Medulla oblongata (tissue), 1 donor: Measurements from ENCODE around the gene DIS3L.
"Not testable (repeated sequence)": the region's sequence is repeated elsewhere in the genome, so short reads cannot be mapped to it uniquely, and the experiment has no call there.

Experiments used
- DNase-seq: peaks from one replicate; pipeline ENCODE4 v3.0.0-alpha.2; 2015; ENCODE audit errors: extremely low spot score

Gene DIS3L

GRCh38 chr15:66309828-66310227 lies 16.5 kb downstream of the DIS3L start:
- DNase-seq: no peak

GRCh38 chr15:66310786-66311185 lies 17.4 kb downstream of the DIS3L start:
- no peak for DNase-seq

GRCh38 chr15:66312144-66312543 lies 18.8 kb downstream of the DIS3L start:
- DNase-seq: no peak

GRCh38 chr15:66323312-66323928 lies 30.1 kb downstream of the DIS3L start:
- DNase-seq: no peak

GRCh38 chr15:66326051-66326450 lies 32.7 kb downstream of the DIS3L start:
- DNase-seq: no peak

GRCh38 chr15:66327736-66328135 lies 34.4 kb downstream of the DIS3L start:
- DNase-seq: no peak

- DNase-seq: no peak
Measured at GRCh38 chr15:66328771-66329170, 35.4 kb downstream of the DIS3L start.

- DNase-seq: not testable (repeated sequence)
Measured at GRCh38 chr15:66348530-66348929, 55.2 kb downstream of the DIS3L start.

GRCh38 chr15:66356077-66356358 lies 62.6 kb downstream of the DIS3L start:
- DNase-seq: peak; percentile 5

- peak; percentile 92 for DNase-seq
Measured at GRCh38 chr15:66356359-66357236, 63.2 kb downstream of the DIS3L start, which contains the start of gene TIPIN. Gene TIPIN, minus strand, starts transcription at chr15:66356685. Its CDS starts 3,738 bp downstream, at chr15:66352947.

- no peak for DNase-seq
Measured at GRCh38 chr15:66359740-66360139, 66.4 kb downstream of the DIS3L start.

- not testable (repeated sequence) for DNase-seq
Measured at GRCh38 chr15:66361745-66362460, 68.5 kb downstream of the DIS3L start.

GRCh38 chr15:66362776-66363175 lies 69.4 kb downstream of the DIS3L start:
- no peak for DNase-seq

- DNase-seq: no peak
Measured at GRCh38 chr15:66364944-66365528, 71.7 kb downstream of the DIS3L start.

GRCh38 chr15:66369773-66370651 lies 76.6 kb downstream of the DIS3L start:
- DNase-seq: peak; percentile 15

- DNase-seq: no peak
Measured at GRCh38 chr15:66374179-66374578, 80.8 kb downstream of the DIS3L start.

- no peak for DNase-seq
Measured at GRCh38 chr15:66378814-66379430, 85.6 kb downstream of the DIS3L start.

GRCh38 chr15:66381376-66381775 lies 88.0 kb downstream of the DIS3L start:
- not testable (repeated sequence) for DNase-seq
